GM10266 (cell line): ENCODE measurements around the gene FHOD3.

Source experiments
- DNase-seq: peaks from one replicate; pipeline ENCODE4 v3.0.0; 2012; ENCODE audit errors: extremely low spot score
- TF ChIP-seq, protein P1 (sequence below): IDR thresholded peaks from 2 replicates; pipeline ENCODE4 v1.5.1; 2012; ENCODE audit warnings: mild to moderate bottlenecking, low read depth; ENCODE audit not compliant: control insufficient read depth, insufficient read depth; ENCODE audit errors: missing control alignments

The FHOD3 gene

DNA sequence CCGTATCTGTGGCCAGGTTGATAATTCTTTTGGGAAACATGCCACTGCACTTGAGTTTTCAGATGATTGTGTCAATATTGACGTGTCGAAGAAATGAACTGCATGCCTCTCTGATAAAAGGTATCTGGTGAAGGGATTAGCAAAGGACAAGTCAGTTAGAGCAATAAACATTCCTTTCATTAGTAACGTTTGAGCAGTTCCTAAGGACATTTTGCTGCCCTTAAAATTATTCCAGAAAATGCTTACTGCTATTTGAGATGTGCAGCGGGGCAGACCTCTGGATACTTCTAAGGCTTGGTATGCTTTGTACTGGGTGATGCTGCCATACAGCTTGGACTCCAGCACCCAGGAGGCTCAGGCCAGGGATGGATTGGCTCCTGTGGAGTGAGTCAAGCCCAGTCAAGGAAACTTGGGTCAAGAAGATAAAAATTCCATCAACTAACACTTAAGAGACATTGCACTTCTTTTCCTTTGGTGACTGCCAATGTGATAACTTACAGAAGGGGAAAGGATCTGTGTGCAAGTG is 166.7 kb downstream of the FHOD3 start:
- TF ChIP-seq, protein P1, sequence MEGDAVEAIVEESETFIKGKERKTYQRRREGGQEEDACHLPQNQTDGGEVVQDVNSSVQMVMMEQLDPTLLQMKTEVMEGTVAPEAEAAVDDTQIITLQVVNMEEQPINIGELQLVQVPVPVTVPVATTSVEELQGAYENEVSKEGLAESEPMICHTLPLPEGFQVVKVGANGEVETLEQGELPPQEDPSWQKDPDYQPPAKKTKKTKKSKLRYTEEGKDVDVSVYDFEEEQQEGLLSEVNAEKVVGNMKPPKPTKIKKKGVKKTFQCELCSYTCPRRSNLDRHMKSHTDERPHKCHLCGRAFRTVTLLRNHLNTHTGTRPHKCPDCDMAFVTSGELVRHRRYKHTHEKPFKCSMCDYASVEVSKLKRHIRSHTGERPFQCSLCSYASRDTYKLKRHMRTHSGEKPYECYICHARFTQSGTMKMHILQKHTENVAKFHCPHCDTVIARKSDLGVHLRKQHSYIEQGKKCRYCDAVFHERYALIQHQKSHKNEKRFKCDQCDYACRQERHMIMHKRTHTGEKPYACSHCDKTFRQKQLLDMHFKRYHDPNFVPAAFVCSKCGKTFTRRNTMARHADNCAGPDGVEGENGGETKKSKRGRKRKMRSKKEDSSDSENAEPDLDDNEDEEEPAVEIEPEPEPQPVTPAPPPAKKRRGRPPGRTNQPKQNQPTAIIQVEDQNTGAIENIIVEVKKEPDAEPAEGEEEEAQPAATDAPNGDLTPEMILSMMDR = no peak
- DNase-seq = no peak

GRCh38 chr18:36465276-36465675 is 167.8 kb downstream of the FHOD3 start:
- TF ChIP-seq, protein P1 = no peak

DNA sequence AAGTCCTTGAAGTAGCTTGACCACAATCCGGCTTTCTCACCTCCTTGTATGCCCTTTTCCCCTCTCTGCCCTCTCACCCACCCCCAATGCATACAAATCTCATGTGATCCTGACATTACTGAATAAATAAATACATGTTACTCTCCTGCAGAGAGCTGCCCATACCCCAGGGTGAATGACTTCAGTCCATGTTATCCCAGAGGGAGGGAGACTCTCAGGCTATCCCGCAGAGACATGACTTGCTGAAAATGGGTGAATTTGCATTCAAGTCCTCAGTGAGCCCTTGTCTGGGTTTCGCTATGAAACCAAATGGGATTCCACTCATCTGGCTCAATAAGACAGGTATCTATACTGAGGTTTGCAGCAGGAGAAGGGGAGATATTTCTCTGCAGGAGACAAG is 168.5 kb downstream of the FHOD3 start:
- TF ChIP-seq, protein P1 = no peak
- no peak for DNase-seq

More at GRCh38 chr18:36465276-36465675, 167.8 kb downstream of the FHOD3 start:
- DNase-seq = no peak

DNA sequence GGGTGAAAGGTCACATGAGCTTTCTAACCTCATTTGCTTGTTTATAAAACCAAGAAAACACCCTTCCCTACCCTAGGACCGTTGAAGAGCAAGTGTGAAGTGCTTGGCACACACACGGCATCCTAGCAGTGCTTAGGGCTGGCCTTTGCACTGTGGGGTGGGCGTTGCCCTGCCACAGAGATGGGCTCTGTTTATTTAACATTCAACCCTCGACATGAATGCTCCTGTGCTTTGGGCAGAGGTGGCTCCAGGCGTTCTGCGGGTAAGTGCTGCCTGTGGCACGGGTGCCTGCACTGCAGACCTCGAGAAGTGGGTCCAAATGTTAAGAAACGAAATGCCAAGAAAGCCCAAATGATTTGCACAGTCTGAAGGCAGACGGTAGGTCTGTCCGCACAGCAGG is 170.1 kb downstream of the FHOD3 start:
- TF ChIP-seq, protein P1 = no peak
- DNase-seq = no peak

GRCh38 chr18:36468161-36468560 is 170.6 kb downstream of the FHOD3 start:
- no peak for DNase-seq
- TF ChIP-seq, protein P1 = no peak

DNA sequence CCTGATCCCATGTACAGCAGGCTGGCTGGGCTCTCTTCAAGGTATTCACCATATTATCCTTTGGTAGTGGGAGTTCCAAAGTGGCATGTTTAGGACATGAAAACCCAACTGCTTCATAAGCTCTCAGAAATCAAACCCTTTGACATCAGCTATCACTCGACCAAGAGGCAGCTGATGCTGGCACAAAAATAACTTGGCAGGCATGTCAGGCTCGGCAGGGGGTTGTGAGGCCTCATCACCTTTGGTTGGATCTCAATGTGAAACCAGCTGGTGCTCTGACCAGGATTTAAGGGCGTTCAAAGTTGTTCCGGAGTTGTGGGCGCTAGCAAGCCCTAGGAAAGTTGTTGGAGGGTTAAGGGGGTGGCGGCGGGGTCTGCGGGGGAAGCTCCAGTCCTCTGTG is 171.9 kb downstream of the FHOD3 start:
- no peak for DNase-seq
- TF ChIP-seq, protein P1 = no peak

DNA sequence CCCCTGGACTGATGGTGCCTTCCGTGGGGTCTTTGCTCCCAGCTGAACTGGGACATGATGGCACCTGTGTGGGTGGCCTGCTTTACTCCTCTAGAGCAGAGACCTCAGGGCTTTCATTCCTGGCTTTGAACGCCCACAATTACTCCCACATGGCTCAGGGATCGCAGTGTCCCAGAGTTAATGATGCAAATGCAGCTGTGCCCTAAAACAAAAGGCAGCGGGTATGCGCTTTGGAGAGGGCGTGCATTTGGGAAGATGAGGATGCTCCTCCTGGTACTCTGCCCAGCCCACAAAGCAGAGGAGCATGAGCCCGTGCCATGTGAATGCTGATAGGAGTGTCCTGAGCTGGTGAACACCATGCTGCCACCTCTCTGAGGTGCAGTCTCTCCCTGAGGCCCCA is 173.4 kb downstream of the FHOD3 start:
- no peak for DNase-seq
- TF ChIP-seq, protein P1 = no peak
